HEK293 (cell line): ENCODE measurements around the gene EDARADD.

Source experiments
- GFI1B ChIP-seq: fragments of 450-650 bp; formaldehyde crosslinking; IDR thresholded peaks from 2 replicates; pipeline ENCODE4 v1.5.1; 2016; ENCODE audit warnings: missing biosample characterization, missing genetic modification characterization
- ZNF174 ChIP-seq: fragments of 450-650 bp; formaldehyde crosslinking; IDR thresholded peaks from 2 replicates; pipeline ENCODE4 v1.5.0; 2017; ENCODE audit warnings: missing biosample characterization, mild to moderate bottlenecking, missing genetic modification characterization
- ZNF2 ChIP-seq: fragments of 450-650 bp; formaldehyde crosslinking; IDR thresholded peaks from 2 replicates; pipeline ENCODE4 v1.5.1; 2016; ENCODE audit warnings: missing biosample characterization, missing genetic modification characterization
- ZNF239 ChIP-seq: fragments of 450-650 bp; formaldehyde crosslinking; IDR thresholded peaks from 2 replicates; pipeline ENCODE4 v1.5.1; 2016; ENCODE audit warnings: missing biosample characterization, missing genetic modification characterization
- ZNF416 ChIP-seq: fragments of 450-650 bp; formaldehyde crosslinking; IDR thresholded peaks from 2 replicates; pipeline ENCODE4 v1.5.1; 2016; ENCODE audit warnings: missing biosample characterization, missing genetic modification characterization
- ZNF514 ChIP-seq: fragments of 450-650 bp; formaldehyde crosslinking; IDR thresholded peaks from 2 replicates; pipeline ENCODE4 v1.5.1; 2016; ENCODE audit warnings: missing biosample characterization, missing genetic modification characterization
- TF ChIP-seq, protein P1 (sequence below): fragments of 450-650 bp; formaldehyde crosslinking; IDR thresholded peaks from 2 replicates; pipeline ENCODE4 v1.5.1; 2016; ENCODE audit warnings: missing biosample characterization, missing genetic modification characterization
- TF ChIP-seq, protein P2 (sequence below): fragments of 450-650 bp; formaldehyde crosslinking; IDR thresholded peaks from 2 replicates; pipeline ENCODE4 v1.5.1; 2016; ENCODE audit warnings: missing biosample characterization, missing genetic modification characterization
- TF ChIP-seq, protein P3 (sequence below): fragments of 450-650 bp; IDR thresholded peaks from 2 replicates; pipeline ENCODE4 v1.5.1; 2018; ENCODE audit warnings: missing biosample characterization, mild to moderate bottlenecking, missing genetic modification characterization
- TF ChIP-seq, protein P4 (sequence below): fragments of 450-650 bp; formaldehyde crosslinking; IDR thresholded peaks from 2 replicates; pipeline ENCODE4 v1.5.1; 2016; ENCODE audit warnings: missing biosample characterization, missing genetic modification characterization

DNA sequence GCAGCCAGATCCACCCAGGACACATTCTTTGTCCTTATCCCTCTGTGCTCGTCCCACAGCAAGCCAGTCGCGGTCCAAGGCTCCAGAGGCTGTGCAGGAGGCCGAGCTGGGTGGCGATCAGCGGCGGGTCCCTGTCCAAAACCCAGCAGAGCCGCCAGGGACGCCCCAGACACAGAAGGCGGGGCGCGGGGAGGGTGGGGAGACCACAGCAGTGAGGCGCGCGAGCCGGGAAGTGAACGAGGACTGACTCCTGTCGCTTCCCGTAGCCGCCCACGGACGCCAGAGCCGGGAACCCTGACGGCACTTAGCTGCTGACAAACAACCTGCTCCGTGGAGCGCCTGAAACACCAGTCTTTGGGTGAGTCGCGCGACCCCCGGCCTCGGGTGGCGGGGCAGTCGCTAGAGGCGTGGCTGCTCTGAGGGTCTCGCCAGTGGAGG is 129.6 kb downstream of the EDARADD start, which contains the start of gene LGALS8:
- TF ChIP-seq, protein P1, sequence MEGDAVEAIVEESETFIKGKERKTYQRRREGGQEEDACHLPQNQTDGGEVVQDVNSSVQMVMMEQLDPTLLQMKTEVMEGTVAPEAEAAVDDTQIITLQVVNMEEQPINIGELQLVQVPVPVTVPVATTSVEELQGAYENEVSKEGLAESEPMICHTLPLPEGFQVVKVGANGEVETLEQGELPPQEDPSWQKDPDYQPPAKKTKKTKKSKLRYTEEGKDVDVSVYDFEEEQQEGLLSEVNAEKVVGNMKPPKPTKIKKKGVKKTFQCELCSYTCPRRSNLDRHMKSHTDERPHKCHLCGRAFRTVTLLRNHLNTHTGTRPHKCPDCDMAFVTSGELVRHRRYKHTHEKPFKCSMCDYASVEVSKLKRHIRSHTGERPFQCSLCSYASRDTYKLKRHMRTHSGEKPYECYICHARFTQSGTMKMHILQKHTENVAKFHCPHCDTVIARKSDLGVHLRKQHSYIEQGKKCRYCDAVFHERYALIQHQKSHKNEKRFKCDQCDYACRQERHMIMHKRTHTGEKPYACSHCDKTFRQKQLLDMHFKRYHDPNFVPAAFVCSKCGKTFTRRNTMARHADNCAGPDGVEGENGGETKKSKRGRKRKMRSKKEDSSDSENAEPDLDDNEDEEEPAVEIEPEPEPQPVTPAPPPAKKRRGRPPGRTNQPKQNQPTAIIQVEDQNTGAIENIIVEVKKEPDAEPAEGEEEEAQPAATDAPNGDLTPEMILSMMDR (tag by site-specific recombination): peak; percentile 39; the same call in 1 of the 2 replicates
- TF ChIP-seq ZNF514 (no peak), ZNF174 (tag by site-specific recombination) (no peak), ZNF416 (tag by site-specific recombination) (0 out of 2 replicates have a peak, but pooled peaks have one; percentile 9), GFI1B (tag by site-specific recombination) (no peak), ZNF2 (tag by site-specific recombination) (no peak; the same call in 1 of the 2 replicates), ZNF239 (tag by site-specific recombination) (no peak)
- TF ChIP-seq, protein P2, sequence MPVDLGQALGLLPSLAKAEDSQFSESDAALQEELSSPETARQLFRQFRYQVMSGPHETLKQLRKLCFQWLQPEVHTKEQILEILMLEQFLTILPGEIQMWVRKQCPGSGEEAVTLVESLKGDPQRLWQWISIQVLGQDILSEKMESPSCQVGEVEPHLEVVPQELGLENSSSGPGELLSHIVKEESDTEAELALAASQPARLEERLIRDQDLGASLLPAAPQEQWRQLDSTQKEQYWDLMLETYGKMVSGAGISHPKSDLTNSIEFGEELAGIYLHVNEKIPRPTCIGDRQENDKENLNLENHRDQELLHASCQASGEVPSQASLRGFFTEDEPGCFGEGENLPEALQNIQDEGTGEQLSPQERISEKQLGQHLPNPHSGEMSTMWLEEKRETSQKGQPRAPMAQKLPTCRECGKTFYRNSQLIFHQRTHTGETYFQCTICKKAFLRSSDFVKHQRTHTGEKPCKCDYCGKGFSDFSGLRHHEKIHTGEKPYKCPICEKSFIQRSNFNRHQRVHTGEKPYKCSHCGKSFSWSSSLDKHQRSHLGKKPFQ: no peak
- TF ChIP-seq, protein P3, sequence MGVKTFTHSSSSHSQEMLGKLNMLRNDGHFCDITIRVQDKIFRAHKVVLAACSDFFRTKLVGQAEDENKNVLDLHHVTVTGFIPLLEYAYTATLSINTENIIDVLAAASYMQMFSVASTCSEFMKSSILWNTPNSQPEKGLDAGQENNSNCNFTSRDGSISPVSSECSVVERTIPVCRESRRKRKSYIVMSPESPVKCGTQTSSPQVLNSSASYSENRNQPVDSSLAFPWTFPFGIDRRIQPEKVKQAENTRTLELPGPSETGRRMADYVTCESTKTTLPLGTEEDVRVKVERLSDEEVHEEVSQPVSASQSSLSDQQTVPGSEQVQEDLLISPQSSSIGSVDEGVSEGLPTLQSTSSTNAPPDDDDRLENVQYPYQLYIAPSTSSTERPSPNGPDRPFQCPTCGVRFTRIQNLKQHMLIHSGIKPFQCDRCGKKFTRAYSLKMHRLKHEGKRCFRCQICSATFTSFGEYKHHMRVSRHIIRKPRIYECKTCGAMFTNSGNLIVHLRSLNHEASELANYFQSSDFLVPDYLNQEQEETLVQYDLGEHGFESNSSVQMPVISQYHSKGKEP (tag by site-specific recombination): no peak
- TF ChIP-seq, protein P4, sequence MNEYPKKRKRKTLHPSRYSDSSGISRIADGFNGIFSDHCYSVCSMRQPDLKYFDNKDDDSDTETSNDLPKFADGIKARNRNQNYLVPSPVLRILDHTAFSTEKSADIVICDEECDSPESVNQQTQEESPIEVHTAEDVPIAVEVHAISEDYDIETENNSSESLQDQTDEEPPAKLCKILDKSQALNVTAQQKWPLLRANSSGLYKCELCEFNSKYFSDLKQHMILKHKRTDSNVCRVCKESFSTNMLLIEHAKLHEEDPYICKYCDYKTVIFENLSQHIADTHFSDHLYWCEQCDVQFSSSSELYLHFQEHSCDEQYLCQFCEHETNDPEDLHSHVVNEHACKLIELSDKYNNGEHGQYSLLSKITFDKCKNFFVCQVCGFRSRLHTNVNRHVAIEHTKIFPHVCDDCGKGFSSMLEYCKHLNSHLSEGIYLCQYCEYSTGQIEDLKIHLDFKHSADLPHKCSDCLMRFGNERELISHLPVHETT: no peak
